MCF 10A (cell line): Measurements from ENCODE around the gene AATK. TPM values are rescaled to one million over a fixed set of nuclear protein-coding genes. Genes with fewer than 3 reads are reported as not detected.

Experiments used
- BruUV-seq: library from RNA; stranded (reverse); fragments of 400-500 nt; replicated peaks from 2 replicates; lab custom pipeline; 2021; lab: Mats Ljungman, UMichigan
- CTCF ChIA-PET: fragments of 300-600 bp; sonication (Branson Sonifier 250); formaldehyde crosslinking; extraction: SDS; loops from one replicate; lab custom pipeline; 2021; ENCODE audit warnings: antibody characterized with exemption, inconsistent platforms; lab: Yijun Ruan, JAX
- POLR2A ChIA-PET: fragments of 300-600, 350-650 bp; sonication (Branson Sonifier 250); formaldehyde crosslinking; extraction: SDS; loops from one replicate; lab custom pipeline; 2020; ENCODE audit warnings: antibody characterized with exemption, inconsistent platforms; lab: Yijun Ruan, JAX
- DNase-seq: peaks from one replicate; pipeline ENCODE4 v3.0.0-alpha.2; 2018; ENCODE audit not compliant: unreplicated experiment
- H3K27ac Mint-ChIP-seq: one replicate; pipeline ENCODE4 v1.8.0; 2022; ENCODE audit warnings: mild to moderate bottlenecking, low read depth, mixed read lengths; ENCODE audit not compliant: unreplicated experiment
- H3K27me3 Mint-ChIP-seq: one replicate; pipeline ENCODE4 v1.8.0; 2022; ENCODE audit warnings: mixed read lengths; ENCODE audit not compliant: insufficient read depth, unreplicated experiment
- H3K36me3 Mint-ChIP-seq: one replicate; pipeline ENCODE4 v1.8.0; 2022; ENCODE audit warnings: mild to moderate bottlenecking, moderate library complexity, mixed read lengths; ENCODE audit not compliant: insufficient read depth, unreplicated experiment
- H3K4me1 Mint-ChIP-seq: one replicate; pipeline ENCODE4 v1.8.0; 2022; ENCODE audit warnings: mixed read lengths; ENCODE audit not compliant: insufficient read depth, unreplicated experiment
- H3K4me3 Mint-ChIP-seq: one replicate; pipeline ENCODE4 v1.8.0; 2022; ENCODE audit warnings: mild to moderate bottlenecking, moderate library complexity, mixed read lengths; ENCODE audit not compliant: unreplicated experiment
- H3K9me3 Mint-ChIP-seq: one replicate; pipeline ENCODE4 v1.8.0; 2022; ENCODE audit warnings: mixed read lengths; ENCODE audit not compliant: unreplicated experiment
- CTCF ChIP-seq: fragments of 200-600 bp; IDR thresholded peaks from one replicate; pipeline ENCODE4 v1.8.0; 2022; ENCODE audit warnings: antibody characterized with exemption, mild to moderate bottlenecking; ENCODE audit not compliant: unreplicated experiment
- intact Hi-C: fragments of 100-400 bp; cut with micrococcal nuclease; formaldehyde crosslinking; loops from 2 replicates; pipeline ENCODE4 v1.14.1; 2022
- total RNA-seq: library from RNA; stranded (reverse); gene quantifications from 2 replicates; pipeline ENCODE4 v1.2.3, GENCODE V29; 2022

The AATK gene
- total RNA-seq, 1 experiment from 2014 or later = 1.4 TPM

GRCh38 chr17:81130385-81131361 lies 35.3 kb downstream of the AATK start:
- intact Hi-C loops = no loop called here
- Mint-ChIP-seq H3K27me3 (no peaks in the 10 kb centered on the region), H3K27ac (no peak overlapping the region), H3K4me1 (peaks cover 5% of the 10 kb centered on the region), H3K4me3 (no peak overlapping the region), H3K36me3 (no peaks in the 10 kb centered on the region), H3K9me3 (no peaks in the 10 kb centered on the region)
- BruUV-seq = no TSS peak
- TF ChIP-seq CTCF = no peak
- CTCF ChIA-PET = no interaction called here
- DNase-seq = no peak
- POLR2A ChIA-PET = no interaction called here

- CTCF ChIA-PET = interaction anchor here (0.6 to 0.7 kb wide), 2 partner anchors 13 to 1102 kb away, joined by 3 to 4 read pairs; no protein-coding TSS in a partner anchor
- no TSS peak for BruUV-seq
These were observed 36.2 kb downstream of the AATK start for GRCh38 chr17:81129711-81130367.

GRCh38 chr17:81129289-81129688 lies 36.7 kb downstream of the AATK start:
- no peak overlapping the region for H3K4me3 Mint-ChIP-seq
- intact Hi-C loops = no loop called here
- POLR2A ChIA-PET = interaction anchor here (0.6 kb wide), 1 partner anchor 110 kb away, joined by 3 read pairs; no protein-coding TSS in a partner anchor
- no peaks in the 10 kb centered on the region for H3K4me1 Mint-ChIP-seq
- no peaks in the 10 kb centered on the region for H3K9me3 Mint-ChIP-seq
- no TSS peak for BruUV-seq
- no peak overlapping the region for H3K27ac Mint-ChIP-seq
- no peak for DNase-seq
- CTCF ChIA-PET = interaction anchor here (0.6 to 0.7 kb wide), 2 partner anchors 14 to 1102 kb away, joined by 3 to 4 read pairs; no protein-coding TSS in a partner anchor
- H3K36me3 Mint-ChIP-seq = no peaks in the 10 kb centered on the region
- TF ChIP-seq CTCF = peak; percentile 14
- no peaks in the 10 kb centered on the region for H3K27me3 Mint-ChIP-seq

More at GRCh38 chr17:81129711-81130367, 36.2 kb downstream of the AATK start:
- Mint-ChIP-seq H3K27me3 (no peaks in the 10 kb centered on the region), H3K4me1 (no peaks in the 10 kb centered on the region), H3K4me3 (no peak overlapping the region), H3K9me3 (no peaks in the 10 kb centered on the region), H3K27ac (no peak overlapping the region), H3K36me3 (no peaks in the 10 kb centered on the region)
- POLR2A ChIA-PET = interaction anchor here (0.6 kb wide), 1 partner anchor 110 kb away, joined by 3 read pairs; no protein-coding TSS in a partner anchor
- intact Hi-C loops = no loop called here
- no peak for DNase-seq
- TF ChIP-seq CTCF = no peak

- intact Hi-C loops = no loop called here
- H3K27me3 Mint-ChIP-seq = no peaks in the 10 kb centered on the region
These were observed 37.2 kb downstream of the AATK start for GRCh38 chr17:81128774-81129173.

More at GRCh38 chr17:81128774-81129173, 37.2 kb downstream of the AATK start:
- H3K4me1 Mint-ChIP-seq = no peaks in the 10 kb centered on the region
- CTCF ChIA-PET = no interaction called here
- TF ChIP-seq CTCF = no peak
- no peak for DNase-seq
- H3K36me3 Mint-ChIP-seq = no peaks in the 10 kb centered on the region
- no TSS peak for BruUV-seq
- H3K9me3 Mint-ChIP-seq = no peaks in the 10 kb centered on the region
- POLR2A ChIA-PET = no interaction called here
- no peak overlapping the region for H3K27ac Mint-ChIP-seq
- no peak overlapping the region for H3K4me3 Mint-ChIP-seq
